Transverse colon (tissue), 3 donors: ENCODE data around the gene SWT1.
"Not testable (repeated sequence)": the region's sequence is repeated elsewhere in the genome, so short reads cannot be mapped to it uniquely, and the experiment has no call there.

Experiments used
- CTCF ChIP-seq, 5 experiments: fragments of 200-600 bp in 3 of 5; fragments of 450-650 bp in 2 of 5; sonication (generic) in 3 of 5; IDR thresholded peaks; 1 replicate in 2 of 5; 2 replicates in 3 of 5; pipeline ENCODE4 v1.5.1; 2016 to 2017; ENCODE audit warnings: antibody characterized with exemption in 5 of 5, inconsistent platforms in 3 of 5, mild to moderate bottlenecking in 2 of 5, moderate library complexity in 1 of 5
- POLR2A ChIP-seq: fragments of 450-650 bp; IDR thresholded peaks from one replicate; pipeline ENCODE4 v1.6.1; 2016; ENCODE audit warnings: antibody characterized with exemption, mild to moderate bottlenecking, moderate library complexity

GRCh38 chr1:185255595-185255994, 98.6 kb downstream of the SWT1 start:
- TF ChIP-seq CTCF (IDR thresholded peaks at IDR 0.05); POLR2A: not testable (repeated sequence)
